ENCODE data around the gene ARG1.

Gene ARG1

DNA sequence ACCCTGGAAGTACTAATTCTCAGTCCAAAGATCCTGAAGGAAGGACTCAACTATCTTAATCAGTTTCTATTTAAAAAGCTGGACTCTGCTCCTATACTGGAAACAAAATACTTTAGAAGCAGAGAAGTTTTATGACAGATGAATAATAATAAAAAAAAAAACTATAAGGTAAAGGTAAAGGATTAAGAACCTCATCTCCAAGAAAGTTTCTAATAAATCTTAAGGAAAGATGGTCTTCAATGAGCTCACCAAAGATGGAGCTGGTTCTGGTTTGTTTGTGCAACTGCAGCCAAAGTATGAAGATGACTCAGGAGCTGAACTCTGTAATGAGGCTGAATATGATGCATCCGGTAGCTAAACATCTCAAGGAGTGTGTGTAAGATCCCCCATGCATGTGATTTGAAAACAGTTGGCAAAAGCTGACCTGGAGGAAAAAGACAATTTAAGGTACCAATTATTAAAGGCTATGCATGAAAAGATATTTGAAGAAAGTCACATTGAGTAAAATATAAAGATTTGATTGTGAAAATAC is 29.8 kb downstream of the ARG1 start:
- Mint-ChIP-seq H3K4me1 (no peaks in the 10 kb centered on the region), H3K27ac (no peak overlapping the region), H3K27me3 (no peaks in the 10 kb centered on the region), H3K36me3 (peaks cover 40% of the 10 kb centered on the region), H3K9me3 (no peaks in the 10 kb centered on the region), H3K4me3 (no peak overlapping the region)
- DNase-seq = no peak
- CTCF ChIA-PET = interaction anchor here (0.8 to 1.3 kb wide), 2 partner anchors 11 to 83 kb away, joined by 3 to 4 read pairs; no protein-coding TSS in a partner anchor

DNA sequence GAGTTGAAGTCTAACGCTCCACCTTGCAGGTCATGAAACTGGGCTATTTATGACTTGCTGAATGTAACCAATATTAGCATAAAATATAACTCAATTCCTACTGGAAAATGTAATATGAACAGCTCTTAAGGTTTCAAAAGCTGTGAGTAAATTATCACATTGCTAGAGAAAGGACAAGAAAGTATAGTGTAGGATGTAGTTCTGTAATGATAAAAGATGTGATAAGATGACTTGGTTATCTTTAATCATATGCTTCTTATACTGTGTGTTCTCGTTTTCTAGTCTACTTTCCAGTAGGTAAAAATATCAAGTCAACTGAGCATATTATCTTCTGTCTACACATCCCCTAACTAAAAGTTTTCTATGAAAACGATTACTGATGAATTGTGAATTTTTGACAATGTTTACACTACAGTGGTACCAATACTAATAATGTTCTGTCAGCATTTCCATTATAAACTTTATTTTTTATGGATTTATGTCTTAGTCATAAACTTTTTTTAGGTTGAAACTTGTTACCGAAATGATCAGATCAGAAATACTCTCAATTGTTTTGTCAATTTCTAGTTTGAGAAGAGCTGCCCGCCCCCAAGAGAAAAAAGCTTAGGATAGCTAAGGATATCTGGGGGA is 40.4 kb downstream of the ARG1 start:
- Mint-ChIP-seq H3K4me1 (no peaks in the 10 kb centered on the region), H3K4me3 (no peak overlapping the region), H3K9me3 (no peaks in the 10 kb centered on the region), H3K27ac (no peak overlapping the region), H3K36me3 (peaks cover 44% of the 10 kb centered on the region), H3K27me3 (no peaks in the 10 kb centered on the region)
- no peak for DNase-seq
- CTCF ChIA-PET = interaction anchor here (0.8 to 1.3 kb wide), 2 partner anchors 9 to 17 kb away, joined by 3 read pairs; no protein-coding TSS in a partner anchor

DNA sequence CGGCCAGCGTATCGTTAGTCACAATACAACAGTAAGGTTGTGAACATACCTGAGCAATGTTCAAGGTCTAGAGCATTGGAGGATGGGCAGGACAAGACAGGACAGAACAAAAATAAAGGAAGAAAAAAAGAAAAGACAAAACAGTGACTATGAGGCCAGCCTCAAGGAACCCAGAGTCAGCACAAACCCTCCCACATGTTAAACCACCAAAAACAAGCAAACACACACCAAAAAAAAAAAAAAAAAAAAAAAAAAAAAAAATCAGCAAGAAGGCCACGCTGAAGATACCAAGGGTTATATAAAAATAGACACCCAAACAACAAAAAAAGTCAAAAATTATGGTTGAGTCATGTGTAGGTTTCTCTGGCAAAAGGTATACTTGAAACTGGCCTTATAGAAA is 42.2 kb downstream of the ARG1 start:
- Mint-ChIP-seq H3K4me1 (no peaks in the 10 kb centered on the region), H3K27ac (no peak overlapping the region), H3K4me3 (no peak overlapping the region), H3K27me3 (no peaks in the 10 kb centered on the region), H3K36me3 (peaks cover 40% of the 10 kb centered on the region), H3K9me3 (no peaks in the 10 kb centered on the region)
- CTCF ChIA-PET = no interaction called here
- DNase-seq = no peak

DNA sequence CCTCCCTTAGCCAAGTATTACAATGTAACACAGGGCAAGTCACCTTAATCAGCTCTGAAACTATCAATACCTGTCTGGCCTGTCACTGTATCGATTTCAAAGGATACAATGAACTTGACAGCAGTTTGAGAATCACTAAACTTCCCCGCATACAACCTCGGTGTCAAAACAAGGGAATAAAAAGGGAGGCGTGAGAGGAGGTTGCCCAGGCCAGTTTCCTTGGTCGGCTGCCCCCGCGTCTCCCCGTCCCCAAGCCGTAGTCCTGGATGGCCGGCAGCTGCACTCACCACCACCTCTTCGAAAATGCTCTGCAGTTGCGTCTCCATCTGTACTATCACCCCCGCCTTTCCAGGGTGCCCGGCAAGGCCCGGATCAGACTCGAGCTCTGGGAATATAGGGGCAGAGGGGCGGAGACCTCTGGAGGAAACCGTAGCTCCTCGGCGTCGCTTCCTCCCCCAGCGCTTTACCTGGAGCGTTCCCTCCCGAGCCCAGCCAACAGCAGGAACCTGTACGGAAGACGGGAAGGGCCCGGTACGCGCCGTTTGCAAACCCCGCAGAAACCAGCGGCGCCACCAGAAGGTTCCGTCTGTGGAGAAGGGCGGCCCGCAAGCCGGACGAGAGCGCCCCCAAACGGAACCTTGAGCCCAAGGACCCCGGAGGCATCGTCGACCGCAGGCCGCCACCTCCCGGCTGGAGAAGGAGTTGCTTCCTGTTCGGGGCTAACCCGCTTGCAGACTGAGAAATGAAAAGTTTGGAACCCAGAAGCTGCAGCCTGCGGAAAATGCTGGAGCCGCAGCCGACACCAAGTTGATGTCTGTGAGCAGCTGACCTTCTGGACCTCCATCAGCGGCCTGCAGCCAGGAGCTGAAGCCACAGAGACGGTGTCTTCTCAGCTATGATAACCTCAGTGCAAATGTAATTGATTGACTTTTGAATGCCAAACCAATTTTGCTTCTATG is 55.0 kb downstream of the ARG1 start, which contains the start of gene MED23:
Gene MED23, minus strand, starts transcription at position 519 of the 959 bp plus-strand sequence. Its CDS starts 193 bp downstream, at position 326.
- H3K36me3 Mint-ChIP-seq = peaks cover 13% of the 10 kb centered on the region
- peaks cover 31% of the 10 kb centered on the region for H3K4me1 Mint-ChIP-seq
- peaks cover 6% of the 10 kb centered on the region for H3K27me3 Mint-ChIP-seq
- peak; percentile 94 for DNase-seq
- peak within 1 kb of the TSS; percentile 98 for H3K4me3 Mint-ChIP-seq
- H3K9me3 Mint-ChIP-seq = no peaks in the 10 kb centered on the region
- CTCF ChIA-PET = interaction anchor here (0.7 to 2.6 kb wide), 28 partner anchors 9 to 743 kb away, joined by 3 to 38 read pairs (median 4); partner anchors contain the start of gene ENPP3
- H3K27ac Mint-ChIP-seq = peak within 1 kb of the TSS; percentile 96

DNA sequence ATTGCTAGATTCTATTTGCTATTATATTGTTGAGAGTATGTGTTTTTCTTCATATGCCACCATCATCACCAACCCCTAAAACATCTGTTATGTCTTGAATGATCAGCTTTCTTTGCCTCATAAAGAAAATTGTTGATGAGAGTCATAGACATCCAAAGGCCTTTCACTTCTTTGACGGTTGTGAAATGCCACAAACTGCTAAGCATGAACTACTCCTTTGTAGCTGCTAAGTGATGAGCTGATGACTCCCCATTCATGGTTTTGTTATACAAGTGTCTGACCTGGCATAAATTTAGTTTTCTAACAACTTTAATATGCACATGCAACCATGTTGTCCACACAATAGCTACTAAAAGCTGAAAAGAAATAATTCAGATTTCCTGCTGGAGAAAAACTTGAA is 55.7 kb downstream of the ARG1 start:
- Mint-ChIP-seq H3K27me3 (peaks cover 6% of the 10 kb centered on the region), H3K36me3 (peaks cover 6% of the 10 kb centered on the region), H3K4me3 (peak overlapping the region; percentile 98), H3K4me1 (peaks cover 31% of the 10 kb centered on the region), H3K9me3 (no peaks in the 10 kb centered on the region), H3K27ac (peak overlapping the region; percentile 6)
- CTCF ChIA-PET = interaction anchor here (0.7 to 2.6 kb wide), 28 partner anchors 10 to 744 kb away, joined by 3 to 38 read pairs (median 4); partner anchors contain the start of gene ENPP3
- DNase-seq = no peak

DNA sequence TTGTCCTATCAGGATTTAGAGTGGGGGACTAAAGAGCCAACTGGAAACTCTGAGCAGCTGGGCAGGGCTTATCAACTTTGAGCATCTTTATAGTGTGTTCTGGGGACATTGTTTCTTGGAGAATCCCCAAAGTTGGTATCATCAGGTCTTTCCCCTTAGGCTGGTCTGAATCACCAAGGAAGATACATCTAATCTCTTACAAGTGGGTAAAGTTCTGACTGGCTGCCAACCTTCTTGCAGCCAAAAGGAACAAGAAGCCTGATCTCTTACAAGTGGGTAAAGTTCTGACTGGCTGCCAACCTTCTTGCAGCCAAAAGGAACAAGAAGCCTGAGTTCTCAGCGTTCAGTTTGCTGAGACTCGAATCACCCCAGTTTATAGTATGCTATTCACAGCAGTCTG is 56.6 kb downstream of the ARG1 start:
- Mint-ChIP-seq H3K27me3 (peaks cover 6% of the 10 kb centered on the region), H3K4me3 (no peak overlapping the region), H3K36me3 (peaks cover 3% of the 10 kb centered on the region), H3K4me1 (peaks cover 31% of the 10 kb centered on the region), H3K9me3 (no peaks in the 10 kb centered on the region), H3K27ac (no peak overlapping the region)
- no peak for DNase-seq
- CTCF ChIA-PET = interaction anchor here (1.3 to 2.6 kb wide), 4 partner anchors 9 to 447 kb away, joined by 3 to 38 read pairs (median 9); partner anchors contain the start of gene ENPP3

DNA sequence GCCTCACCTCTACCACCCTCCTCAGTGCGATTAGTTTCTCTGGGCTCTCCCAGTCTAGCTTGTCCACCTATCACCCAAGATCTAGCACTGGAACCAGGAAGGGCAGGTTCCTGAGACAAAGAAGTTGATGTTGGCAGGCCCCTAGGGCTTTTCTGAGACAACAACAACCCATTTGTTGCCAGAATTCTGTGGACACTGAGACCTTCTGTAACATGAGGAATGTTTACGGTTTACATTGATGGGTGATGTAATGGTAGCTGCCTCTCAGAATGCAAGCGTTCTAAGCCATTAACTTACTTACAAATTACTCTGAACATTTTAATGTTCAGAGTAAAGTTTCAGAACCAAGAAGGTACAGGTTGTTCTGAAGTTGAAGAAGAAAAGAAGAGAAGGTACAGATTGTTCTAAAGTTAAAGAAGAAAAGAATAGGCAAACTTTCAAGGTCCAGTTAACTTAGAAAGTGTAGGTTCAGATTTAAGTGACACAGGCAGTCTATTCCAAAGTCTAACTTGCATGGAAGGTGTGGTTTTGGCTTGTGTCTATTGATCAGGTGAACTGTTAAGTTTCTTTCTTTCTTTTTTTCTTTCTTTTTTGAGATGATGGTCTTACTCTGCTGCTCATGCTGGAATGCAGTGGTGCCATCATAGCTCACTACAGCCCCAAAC is 58.7 kb downstream of the ARG1 start:
- H3K9me3 Mint-ChIP-seq = no peaks in the 10 kb centered on the region
- CTCF ChIA-PET = interaction anchor here (0.7 kb wide), 1 partner anchor 112 kb away, joined by 3 read pairs; no protein-coding TSS in a partner anchor
- H3K4me1 Mint-ChIP-seq = peaks cover 20% of the 10 kb centered on the region
- no peaks in the 10 kb centered on the region for H3K36me3 Mint-ChIP-seq
- no peak overlapping the region for H3K27ac Mint-ChIP-seq
- DNase-seq = no peak
- peaks cover 6% of the 10 kb centered on the region for H3K27me3 Mint-ChIP-seq
- no peak overlapping the region for H3K4me3 Mint-ChIP-seq

Measured in activated naive CD4-positive, alpha-beta T cell treated with anti-CD3 and anti-CD28 coated beads, Interleukin-2, amount 10 ng/mL, durations not matched to agents 7 days and 5 days (primary cell).